Measurements from ENCODE around the gene HTR1A.

DNA sequence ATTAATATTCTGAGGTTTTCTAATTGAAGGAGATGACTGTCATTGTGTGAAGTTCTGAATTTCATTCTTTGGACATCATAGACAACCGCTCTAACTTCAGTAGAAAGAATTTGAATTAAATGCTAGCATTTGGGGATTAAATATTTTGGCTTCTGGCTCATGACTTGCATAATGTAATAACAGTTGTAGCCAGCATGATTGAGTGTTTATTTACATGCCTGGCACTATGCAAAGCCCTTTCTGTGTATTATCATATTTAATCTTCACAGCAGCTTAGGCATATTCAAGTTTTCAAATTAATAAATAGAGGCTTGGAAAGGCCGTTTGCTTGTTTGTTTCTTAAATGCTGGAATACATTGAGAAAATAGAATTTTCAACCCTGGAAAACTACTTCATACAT lies 19.6 kb upstream of the HTR1A start:
- TF ChIP-seq EZH2 (IDR thresholded peaks at IDR 0.05; ENCODE audit: insufficient read depth, poor library complexity, severe bottlenecking) (no peak), EZH2phosphoT487 (IDR thresholded peaks at IDR 0.05; ENCODE audit: insufficient read depth, low read depth) (no peak)
